ENCODE measurements around the gene PDZD4. TPM values are rescaled to one million over a fixed set of nuclear protein-coding genes. Genes with fewer than 3 reads are reported as not detected.

The PDZD4 gene
- 1 to 10 TPM in 1 of 2 donors, under 1 TPM in 1; 1.00 to 1.7 TPM for total RNA-seq

GRCh38 chrX:153829799-153830639 lies at the start of gene PDZD4:
TSS of gene PDZD4 (minus strand) at chrX:153830544. CDS start at chrX:153830298, 246 bp downstream.

GRCh38 chrX:153794018-153794896 lies 36.1 kb downstream of the PDZD4 start, which contains the start of the genes IDH3G and SSR4:
TSS of gene IDH3G (minus strand) at chrX:153794375. CDS start at chrX:153794326, 49 bp downstream.
TSS of gene SSR4 (plus strand) at chrX:153794668. CDS start at chrX:153794688, 20 bp downstream.

GRCh38 chrX:153780678-153781427 lies 49.5 kb downstream of the PDZD4 start, which contains the start of gene SRPK3:
TSS of gene SRPK3 (plus strand) at chrX:153781041. CDS start at chrX:153781087, 46 bp downstream.

GRCh38 chrX:153763989-153764755 lies 66.2 kb downstream of the PDZD4 start, which contains the start of gene PLXNB3:
TSS of gene PLXNB3 (plus strand) at chrX:153764249. CDS start at chrX:153765536, 1,287 bp downstream.

Other genes with a start within 250 kb of the PDZD4 start
- gene CCNQ, start 231.4 kb downstream of the PDZD4 start, total RNA-seq: 10 to 100 TPM; 36.5 to 41.3 TPM
- gene DUSP9, start 183.3 kb downstream of the PDZD4 start, total RNA-seq: 1 to 10 TPM; 2.3 to 4.1 TPM
- gene PNCK, start 156.7 kb downstream of the PDZD4 start, total RNA-seq: 1 to 10 TPM in 1 of 2 donors, under 1 TPM in 1; 0.33 to 1.4 TPM
- gene SLC6A8, start 142.6 kb downstream of the PDZD4 start, total RNA-seq: 10 to 100 TPM; 46.0 to 58.8 TPM
- 100 to 1,000 TPM; 150 to 223 TPM for gene BCAP31, start 106.2 kb downstream of the PDZD4 start, total RNA-seq
- gene ABCD1, start 105.7 kb downstream of the PDZD4 start, total RNA-seq: 100 to 1,000 TPM in 1 of 2 donors, 10 to 100 TPM in 1; 88.4 to 114 TPM
- gene PLXNB3, start 66.3 kb downstream of the PDZD4 start, total RNA-seq: 1 to 10 TPM; 8.7 to 9.6 TPM
- gene SRPK3, start 49.5 kb downstream of the PDZD4 start, total RNA-seq: under 1 TPM; under 0.01 to 0.33 TPM
- gene IDH3G, start 36.2 kb downstream of the PDZD4 start, total RNA-seq: 10 to 100 TPM; 49.3 to 54.7 TPM
- 100 to 1,000 TPM in 1 of 2 donors, 10 to 100 TPM in 1; 93.6 to 110 TPM for gene SSR4, start 35.9 kb downstream of the PDZD4 start, total RNA-seq
- gene L1CAM, start 55.6 kb upstream of the PDZD4 start, total RNA-seq: 100 to 1,000 TPM; 127 to 207 TPM
- gene AVPR2, start 74.1 kb upstream of the PDZD4 start, total RNA-seq: under 1 TPM in 1 of 2 donors, not detected in 1; 0.33 TPM
- gene ARHGAP4, start 95.7 kb upstream of the PDZD4 start, total RNA-seq: 1 to 10 TPM; 2.3 to 3.8 TPM
- 10 to 100 TPM; 66.4 to 89.6 TPM for gene NAA10, start 104.5 kb upstream of the PDZD4 start, total RNA-seq
- 10 to 100 TPM; 61.3 to 75.0 TPM for gene RENBP, start 114.1 kb upstream of the PDZD4 start, total RNA-seq
- gene HCFC1, start 141.3 kb upstream of the PDZD4 start, total RNA-seq: 10 to 100 TPM; 32.0 to 37.6 TPM
- 1 to 10 TPM; 6.0 to 9.3 TPM for gene TMEM187, start 142.2 kb upstream of the PDZD4 start, total RNA-seq
- 10 to 100 TPM; 30.6 to 67.3 TPM for gene IRAK1, start 189.4 kb upstream of the PDZD4 start, total RNA-seq

Measured in melanocyte of skin (primary cell).